ENCODE results near the gene CEBPA. TPM values are rescaled to one million over a fixed set of nuclear protein-coding genes. Genes with fewer than 3 reads are reported as not detected.

Gene CEBPA
- total RNA-seq, 1 donor from 2014 or later = 0.45 TPM

GRCh38 chr19:33252418-33252962 is 49.8 kb downstream of the CEBPA start:
- Histone ChIP-seq H3K27ac (ENCODE audit: low read depth, low read length) (no peak overlapping the region), H3K4me1 (ENCODE audit: insufficient read depth, low read length) (no peaks in the 10 kb centered on the region), H2AFZ (ENCODE audit: low read depth, low read length) (no peak overlapping the region), H3K9ac (ENCODE audit: low read length) (no peak overlapping the region), H3K79me2 (ENCODE audit: insufficient read depth, low read length) (no peaks in the 10 kb centered on the region), H3K27me3 (ENCODE audit: insufficient read depth, low read length) (no peaks in the 10 kb centered on the region), H3K9me3 (ENCODE audit: insufficient read depth, low read depth, low read length) (no peaks in the 10 kb centered on the region), H4K20me1 (ENCODE audit: insufficient read depth, low read length) (peaks cover 8% of the 10 kb centered on the region), H3K36me3 (ENCODE audit: insufficient read depth, low read length) (no peaks in the 10 kb centered on the region), H3K4me3 (ENCODE audit: insufficient read depth, low read depth, low read length) (no peak overlapping the region), H3K4me2 (ENCODE audit: low read length) (no peak overlapping the region)
- Mint-ChIP-seq H3K9me3 (ENCODE audit: unreplicated experiment) (no peaks in the 10 kb centered on the region), H3K4me1 (ENCODE audit: low read depth, unreplicated experiment) (no peaks in the 10 kb centered on the region), H3K27me3 (ENCODE audit: low read depth, unreplicated experiment) (peaks cover 14% of the 10 kb centered on the region), H3K27ac (ENCODE audit: unreplicated experiment) (no peak overlapping the region), H3K36me3 (ENCODE audit: low read depth, unreplicated experiment) (no peaks in the 10 kb centered on the region), H3K4me3 (ENCODE audit: unreplicated experiment) (no peak overlapping the region)
- FAIRE-seq (no peak), DNase-seq (ENCODE audit: low read depth) (no peak)
- TF ChIP-seq EZH2 (IDR thresholded peaks at IDR 0.05; ENCODE audit: insufficient read depth, low read length) = no peak
- TF ChIP-seq, protein P1, sequence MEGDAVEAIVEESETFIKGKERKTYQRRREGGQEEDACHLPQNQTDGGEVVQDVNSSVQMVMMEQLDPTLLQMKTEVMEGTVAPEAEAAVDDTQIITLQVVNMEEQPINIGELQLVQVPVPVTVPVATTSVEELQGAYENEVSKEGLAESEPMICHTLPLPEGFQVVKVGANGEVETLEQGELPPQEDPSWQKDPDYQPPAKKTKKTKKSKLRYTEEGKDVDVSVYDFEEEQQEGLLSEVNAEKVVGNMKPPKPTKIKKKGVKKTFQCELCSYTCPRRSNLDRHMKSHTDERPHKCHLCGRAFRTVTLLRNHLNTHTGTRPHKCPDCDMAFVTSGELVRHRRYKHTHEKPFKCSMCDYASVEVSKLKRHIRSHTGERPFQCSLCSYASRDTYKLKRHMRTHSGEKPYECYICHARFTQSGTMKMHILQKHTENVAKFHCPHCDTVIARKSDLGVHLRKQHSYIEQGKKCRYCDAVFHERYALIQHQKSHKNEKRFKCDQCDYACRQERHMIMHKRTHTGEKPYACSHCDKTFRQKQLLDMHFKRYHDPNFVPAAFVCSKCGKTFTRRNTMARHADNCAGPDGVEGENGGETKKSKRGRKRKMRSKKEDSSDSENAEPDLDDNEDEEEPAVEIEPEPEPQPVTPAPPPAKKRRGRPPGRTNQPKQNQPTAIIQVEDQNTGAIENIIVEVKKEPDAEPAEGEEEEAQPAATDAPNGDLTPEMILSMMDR (IDR thresholded peaks at IDR 0.05; ENCODE audit: insufficient read depth, low read depth, low read length) = no peak

- TF ChIP-seq, protein P1 (IDR thresholded peaks at IDR 0.05; ENCODE audit: insufficient read depth, low read depth, low read length) = no peak
- TF ChIP-seq EZH2 (IDR thresholded peaks at IDR 0.05; ENCODE audit: insufficient read depth, low read length) = no peak
- H3K9me3 Mint-ChIP-seq (ENCODE audit: unreplicated experiment) = no peaks in the 10 kb centered on the region
- H3K4me3 Mint-ChIP-seq (ENCODE audit: unreplicated experiment) = no peak overlapping the region
These were observed 50.7 kb downstream of the CEBPA start for GRCh38 chr19:33251526-33252090.

GRCh38 chr19:33251076-33251475 is 51.3 kb downstream of the CEBPA start:
- DNase-seq (ENCODE audit: low read depth) = no peak
- H3K27me3 ChIP-seq (ENCODE audit: insufficient read depth, low read length) = no peaks in the 10 kb centered on the region
- Mint-ChIP-seq H3K4me1 (ENCODE audit: low read depth, unreplicated experiment) (no peaks in the 10 kb centered on the region), H3K27me3 (ENCODE audit: low read depth, unreplicated experiment) (peaks cover 14% of the 10 kb centered on the region), H3K27ac (ENCODE audit: unreplicated experiment) (no peak overlapping the region), H3K9me3 (ENCODE audit: unreplicated experiment) (no peaks in the 10 kb centered on the region), H3K4me3 (ENCODE audit: unreplicated experiment) (no peak overlapping the region), H3K36me3 (ENCODE audit: low read depth, unreplicated experiment) (no peaks in the 10 kb centered on the region)
- H3K9ac ChIP-seq (ENCODE audit: low read length) = no peak overlapping the region
- no peak overlapping the region for H3K4me3 ChIP-seq (ENCODE audit: insufficient read depth, low read depth, low read length)
- H4K20me1 ChIP-seq (ENCODE audit: insufficient read depth, low read length) = peaks cover 8% of the 10 kb centered on the region
- FAIRE-seq = no peak
- no peaks in the 10 kb centered on the region for H3K4me1 ChIP-seq (ENCODE audit: insufficient read depth, low read length)
- H3K4me2 ChIP-seq (ENCODE audit: low read length) = no peak overlapping the region
- no peak for TF ChIP-seq EZH2 (IDR thresholded peaks at IDR 0.05; ENCODE audit: insufficient read depth, low read length)
- TF ChIP-seq, protein P1 (IDR thresholded peaks at IDR 0.05; ENCODE audit: insufficient read depth, low read depth, low read length) = no peak
- H3K27ac ChIP-seq (ENCODE audit: low read depth, low read length) = no peak overlapping the region
- no peaks in the 10 kb centered on the region for H3K79me2 ChIP-seq (ENCODE audit: insufficient read depth, low read length)
- H3K36me3 ChIP-seq (ENCODE audit: insufficient read depth, low read length) = no peaks in the 10 kb centered on the region
- H3K9me3 ChIP-seq (ENCODE audit: insufficient read depth, low read depth, low read length) = no peaks in the 10 kb centered on the region
- H2AFZ ChIP-seq (ENCODE audit: low read depth, low read length) = no peak overlapping the region

More at GRCh38 chr19:33251526-33252090, 50.7 kb downstream of the CEBPA start:
- Histone ChIP-seq H3K9ac (ENCODE audit: low read length) (no peak overlapping the region), H3K36me3 (ENCODE audit: insufficient read depth, low read length) (no peaks in the 10 kb centered on the region), H3K4me2 (ENCODE audit: low read length) (no peak overlapping the region), H4K20me1 (ENCODE audit: insufficient read depth, low read length) (peaks cover 8% of the 10 kb centered on the region), H3K9me3 (ENCODE audit: insufficient read depth, low read depth, low read length) (no peaks in the 10 kb centered on the region), H3K79me2 (ENCODE audit: insufficient read depth, low read length) (no peaks in the 10 kb centered on the region), H3K4me3 (ENCODE audit: insufficient read depth, low read depth, low read length) (no peak overlapping the region), H3K4me1 (ENCODE audit: insufficient read depth, low read length) (no peaks in the 10 kb centered on the region), H3K27ac (ENCODE audit: low read depth, low read length) (no peak overlapping the region), H2AFZ (ENCODE audit: low read depth, low read length) (no peak overlapping the region), H3K27me3 (ENCODE audit: insufficient read depth, low read length) (no peaks in the 10 kb centered on the region)
- H3K27me3 Mint-ChIP-seq (ENCODE audit: low read depth, unreplicated experiment) = peaks cover 14% of the 10 kb centered on the region
- DNase-seq (ENCODE audit: low read depth) (no peak), FAIRE-seq (no peak)
- H3K36me3 Mint-ChIP-seq (ENCODE audit: low read depth, unreplicated experiment) = no peaks in the 10 kb centered on the region
- no peak overlapping the region for H3K27ac Mint-ChIP-seq (ENCODE audit: unreplicated experiment)
- H3K4me1 Mint-ChIP-seq (ENCODE audit: low read depth, unreplicated experiment) = no peaks in the 10 kb centered on the region

All from astrocyte (in vitro differentiated cells and primary cell).